Lower leg skin (tissue), 3 donors: ENCODE measurements around the gene MAN1C1.

Source experiments
- CTCF ChIP-seq, 3 donors: fragments of 450-650 bp; IDR thresholded peaks; one replicate each; pipeline ENCODE4 v1.5.1; 2016; ENCODE audit warnings: antibody characterized with exemption in 3 of 3, mild to moderate bottlenecking in 3 of 3, moderate library complexity in 2 of 3
- POLR2A ChIP-seq, 2 donors: fragments of 450-650 bp; IDR thresholded peaks; one replicate each; pipeline ENCODE4 v1.6.1; 2016 to 2017; ENCODE audit warnings: antibody characterized with exemption in 2 of 2, mild to moderate bottlenecking in 1 of 2, moderate library complexity in 1 of 2

DNA sequence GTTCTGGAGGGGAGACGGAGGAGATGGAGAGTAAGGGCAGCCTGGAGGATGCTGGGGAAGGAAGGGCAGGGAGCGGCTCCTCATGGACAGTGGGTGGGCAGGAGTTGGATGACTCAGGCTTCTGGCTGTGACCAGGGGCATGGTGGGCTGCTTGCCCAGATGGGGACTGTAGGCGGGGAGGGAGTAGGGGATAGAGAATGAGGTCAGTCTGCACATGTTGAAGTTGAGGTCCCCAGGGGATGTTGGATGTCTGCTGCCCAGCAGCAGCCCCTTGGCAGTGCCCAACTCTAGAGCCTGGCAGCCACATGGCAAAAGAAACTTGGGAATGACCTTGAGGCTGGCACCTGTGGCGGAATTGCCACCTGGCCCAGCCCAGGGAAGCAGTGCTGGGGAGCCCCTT lies 189.8 kb downstream of the MAN1C1 start:
- TF ChIP-seq CTCF (IDR thresholded peaks at IDR 0.05) (no peak), POLR2A (IDR thresholded peaks at IDR 0.05) (no peak)
